SJCRH30 (cell line): ENCODE measurements around the gene MRPL57. TPM values are rescaled to one million over a fixed set of nuclear protein-coding genes. Genes with fewer than 3 reads are reported as not detected.
"Not testable (repeated sequence)": the region's sequence is repeated elsewhere in the genome, so short reads cannot be mapped to it uniquely, and the experiment has no call there.

Source experiments
- DNase-seq, 2 experiments: peaks; one replicate each; pipeline ENCODE4 v3.0.0-alpha.2; 2015 to 2020
- H3K27ac ChIP-seq: fragments of 250-450 bp; sonication (Bioruptor Pico); 2 replicates; pipeline ENCODE4 v1.5.1; 2020; ENCODE audit warnings: mild to moderate bottlenecking, moderate library complexity
- H3K27me3 ChIP-seq: fragments of 250-450 bp; sonication (Bioruptor Pico); 2 replicates; pipeline ENCODE4 v1.5.1; 2020; ENCODE audit warnings: mild to moderate bottlenecking, moderate library complexity
- H3K36me3 ChIP-seq: fragments of 250-450 bp; sonication (Bioruptor Pico); 2 replicates; pipeline ENCODE4 v1.5.1; 2020; ENCODE audit warnings: mild to moderate bottlenecking, moderate library complexity
- H3K4me1 ChIP-seq: fragments of 250-450 bp; sonication (Bioruptor Pico); 2 replicates; pipeline ENCODE4 v1.5.1; 2020; ENCODE audit warnings: mild to moderate bottlenecking, moderate library complexity
- H3K4me3 ChIP-seq: fragments of 250-450 bp; sonication (Bioruptor Pico); 2 replicates; pipeline ENCODE4 v1.5.1; 2020; ENCODE audit warnings: mild to moderate bottlenecking, moderate library complexity
- H3K9me3 ChIP-seq: fragments of 250-450 bp; sonication (Bioruptor Pico); replicated peaks from 2 replicates; pipeline ENCODE4 v1.5.1; 2020; ENCODE audit warnings: mild to moderate bottlenecking, moderate library complexity
- total RNA-seq: library from RNA; depleted of rRNA; stranded (reverse); fragments of >200 nt; shearing (Covaris generic); gene quantifications from 2 replicates; pipeline ENCODE4 v1.2.3, GENCODE V29; 2014

MRPL57 gene
- total RNA-seq, 1 experiment from 2014 or later: 37.7 TPM

DNA sequence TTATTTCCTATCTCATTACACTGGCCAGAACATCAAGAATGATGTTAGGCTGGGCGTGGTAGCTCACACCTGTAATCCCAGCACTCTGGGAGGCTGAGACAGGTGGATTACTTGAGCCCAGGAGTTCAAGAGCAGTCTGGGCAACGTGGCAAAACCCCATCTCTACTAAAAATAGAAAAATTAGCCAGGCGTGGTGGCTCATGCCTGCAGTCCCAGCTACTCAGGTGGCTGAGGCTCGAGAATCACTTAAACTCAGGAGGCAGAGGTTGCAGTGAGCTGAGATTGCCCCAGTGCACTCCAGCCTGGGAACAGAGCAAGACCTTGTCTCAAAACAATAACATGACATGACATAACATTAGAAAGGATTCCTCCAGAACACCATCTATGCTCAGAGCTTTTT is 10.9 kb upstream of the MRPL57 start:
- not testable (repeated sequence) for H3K4me3 ChIP-seq

GRCh38 chr13:21171420-21171819 is 5.0 kb upstream of the MRPL57 start:
- Histone ChIP-seq H3K9me3 (no peaks in the 10 kb centered on the region), H3K27me3 (no peaks in the 10 kb centered on the region), H3K36me3 (peaks cover 51% of the 10 kb centered on the region), H3K4me3 (no peak overlapping the region), H3K4me1 (peaks cover 16% of the 10 kb centered on the region), H3K27ac (no peak overlapping the region)
- no peak for DNase-seq

More for the DNA sequence above, 10.9 kb upstream of the MRPL57 start:
- peaks cover 72% of the 10 kb centered on the region for H3K36me3 ChIP-seq
- H3K27ac ChIP-seq, H3K27me3 ChIP-seq, DNase-seq, H3K4me1 ChIP-seq, H3K9me3 ChIP-seq: not testable (repeated sequence)

DNA sequence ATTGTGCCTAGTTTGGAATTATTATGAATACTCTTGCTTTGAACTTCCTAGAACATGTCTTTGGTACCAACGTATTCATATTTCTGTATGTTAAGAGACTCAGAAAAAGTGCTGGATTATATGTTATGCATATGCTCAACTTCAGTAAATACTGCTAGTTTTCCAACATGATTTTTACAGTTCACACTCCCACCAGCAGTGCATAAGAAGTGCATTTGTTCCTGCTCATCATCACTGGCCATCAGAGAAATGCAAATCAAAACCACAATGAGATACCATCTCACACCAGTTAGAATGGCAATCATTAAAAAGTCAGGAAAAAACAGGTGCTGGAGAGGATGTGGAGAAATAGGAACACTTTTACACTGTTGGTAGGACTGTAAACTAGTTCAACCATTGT is 2.7 kb upstream of the MRPL57 start:
- DNase-seq: peak; percentile 60 to 84
- not testable (repeated sequence) for H3K9me3 ChIP-seq, H3K27me3 ChIP-seq, H3K4me3 ChIP-seq
- H3K27ac ChIP-seq: peak overlapping the region; percentile 70
- H3K4me1 ChIP-seq: peaks cover 16% of the 10 kb centered on the region
- H3K36me3 ChIP-seq: peaks cover 34% of the 10 kb centered on the region

DNA sequence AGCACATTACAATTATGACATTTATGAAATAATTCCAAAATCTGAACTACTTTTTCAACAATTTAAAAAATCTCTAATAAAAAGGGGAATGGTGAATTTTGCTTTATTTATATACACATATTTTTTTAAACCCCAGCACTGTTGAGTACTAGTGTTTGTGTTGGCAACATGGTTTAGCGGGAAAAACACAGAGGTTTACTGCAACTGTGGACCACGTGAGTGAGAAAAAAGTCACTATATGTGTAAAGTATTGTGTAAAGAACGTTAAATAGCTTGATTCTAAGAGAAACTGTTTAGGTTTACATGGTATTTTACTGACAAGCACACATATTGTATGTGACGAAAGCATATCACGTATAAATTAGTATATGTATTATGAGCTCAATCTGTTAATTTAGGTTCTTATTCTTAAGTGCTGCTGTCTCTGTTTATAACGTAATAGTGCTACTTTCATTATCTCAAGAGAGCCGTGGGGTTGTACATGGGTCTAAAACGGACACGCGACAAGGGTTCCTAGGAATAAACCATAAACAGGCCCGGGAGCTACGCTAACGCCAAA is 723 bp upstream of the MRPL57 start:
- Histone ChIP-seq H3K27me3 (no peaks in the 10 kb centered on the region), H3K9me3 (no peaks in the 10 kb centered on the region), H3K4me3 (peak overlapping the region; percentile 84), H3K27ac (peak overlapping the region; percentile 93), H3K36me3 (peaks cover 19% of the 10 kb centered on the region), H3K4me1 (peaks cover 16% of the 10 kb centered on the region)
- no peak for DNase-seq

GRCh38 chr13:21176982-21177284 is 475 bp downstream of the MRPL57 start:
- no peak for DNase-seq

GRCh38 chr13:21181671-21182070 is 5.2 kb downstream of the MRPL57 start:
- H3K4me3 ChIP-seq: no peak overlapping the region
- DNase-seq: no peak
- H3K9me3 ChIP-seq: no peaks in the 10 kb centered on the region; the same call in 1 of the 2 replicates
- no peaks in the 10 kb centered on the region for H3K27me3 ChIP-seq
- H3K27ac ChIP-seq: no peak overlapping the region
- H3K36me3 ChIP-seq: 0 out of 2 replicates have a peak, but pooled peaks cover 2% of the 10 kb centered on the region
- no peaks in the 10 kb centered on the region for H3K4me1 ChIP-seq

More at GRCh38 chr13:21176982-21177284, 475 bp downstream of the MRPL57 start:
- Histone ChIP-seq H3K4me3 (peak overlapping the region; percentile 84), H3K36me3 (peaks cover 9% of the 10 kb centered on the region), H3K9me3 (no peaks in the 10 kb centered on the region), H3K4me1 (peaks cover 16% of the 10 kb centered on the region), H3K27ac (peak overlapping the region; percentile 93), H3K27me3 (no peaks in the 10 kb centered on the region)

DNA sequence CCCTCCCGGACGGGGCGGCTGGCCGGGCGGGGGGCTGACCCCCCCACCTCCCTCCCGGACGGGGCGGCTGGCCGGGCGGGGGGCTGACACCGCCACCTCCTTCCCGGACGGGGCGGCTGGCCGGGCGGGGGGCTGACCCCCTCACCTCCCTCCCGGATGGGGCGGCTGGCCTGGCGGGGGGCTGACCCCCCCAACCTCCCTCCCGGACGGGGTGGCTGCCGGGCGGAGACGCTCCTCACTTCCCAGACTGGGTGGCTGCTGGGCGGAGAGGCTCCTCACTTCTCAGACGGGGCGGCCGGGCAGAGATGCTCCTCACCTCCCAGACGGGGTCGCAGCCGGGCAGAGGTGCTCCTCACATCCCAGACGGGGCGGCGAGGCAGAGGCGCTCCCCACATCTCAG is 10.0 kb downstream of the MRPL57 start:
- not testable (repeated sequence) for H3K27me3 ChIP-seq, DNase-seq, H3K9me3 ChIP-seq, H3K36me3 ChIP-seq, H3K4me3 ChIP-seq, H3K27ac ChIP-seq, H3K4me1 ChIP-seq

GRCh38 chr13:21194756-21195155 is 18.3 kb downstream of the MRPL57 start:
- DNase-seq: not testable (repeated sequence)

DNA sequence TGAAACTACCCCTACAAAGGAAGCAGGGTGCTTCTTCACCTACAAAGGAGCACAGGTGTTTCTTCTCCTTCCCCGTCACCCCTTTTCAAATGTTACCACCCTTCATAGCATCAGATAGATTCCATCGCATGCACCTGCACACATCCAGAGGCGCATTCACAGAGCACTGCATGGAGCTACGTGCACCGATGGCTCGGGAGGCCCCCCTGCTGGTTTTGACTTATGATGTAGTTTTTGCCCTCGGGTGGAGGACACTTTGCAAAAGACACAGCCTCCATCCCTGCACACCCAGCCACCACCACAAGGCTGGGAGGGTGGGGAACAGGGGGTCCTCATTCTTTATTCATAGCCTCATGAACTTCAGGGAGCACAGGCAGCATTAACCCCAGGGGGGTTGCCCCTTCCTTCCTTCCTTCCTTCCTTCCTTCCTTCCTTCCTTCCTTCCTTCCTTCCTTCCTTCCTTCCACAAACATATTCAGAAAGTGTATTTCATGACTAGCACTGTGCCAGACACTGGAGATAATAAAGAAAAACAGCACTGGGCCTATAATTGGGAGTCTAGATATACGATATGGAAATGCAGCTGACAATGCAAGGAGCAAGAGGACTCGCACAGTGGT is 21.3 kb downstream of the MRPL57 start:
- not testable (repeated sequence) for DNase-seq, H3K4me3 ChIP-seq, H3K4me1 ChIP-seq, H3K27ac ChIP-seq, H3K36me3 ChIP-seq, H3K27me3 ChIP-seq, H3K9me3 ChIP-seq

More at GRCh38 chr13:21194756-21195155, 18.3 kb downstream of the MRPL57 start:
- not testable (repeated sequence) for H3K27ac ChIP-seq, H3K4me3 ChIP-seq, H3K4me1 ChIP-seq, H3K27me3 ChIP-seq, H3K36me3 ChIP-seq, H3K9me3 ChIP-seq

DNA sequence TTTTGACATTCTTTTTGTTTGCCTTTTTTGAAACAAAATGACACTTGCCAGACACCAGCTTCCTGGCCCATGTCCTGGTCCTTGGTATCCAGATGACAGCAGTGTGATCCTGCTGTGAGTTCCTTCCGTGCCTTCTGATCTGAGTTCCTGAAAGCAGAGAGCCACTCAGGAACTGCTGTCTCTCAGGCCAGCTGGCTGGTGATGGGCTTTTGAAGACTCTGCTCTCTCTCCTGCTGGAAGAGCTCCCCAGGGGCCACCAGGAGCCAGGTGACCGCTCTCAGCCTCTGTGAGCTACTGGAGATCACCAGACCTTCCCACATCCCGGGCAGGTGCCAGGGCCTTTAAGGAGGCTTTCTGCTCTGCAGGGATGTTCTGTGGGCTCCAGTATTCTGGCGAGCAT is 21.9 kb downstream of the MRPL57 start:
- H3K27ac ChIP-seq: not testable (repeated sequence)

DNA sequence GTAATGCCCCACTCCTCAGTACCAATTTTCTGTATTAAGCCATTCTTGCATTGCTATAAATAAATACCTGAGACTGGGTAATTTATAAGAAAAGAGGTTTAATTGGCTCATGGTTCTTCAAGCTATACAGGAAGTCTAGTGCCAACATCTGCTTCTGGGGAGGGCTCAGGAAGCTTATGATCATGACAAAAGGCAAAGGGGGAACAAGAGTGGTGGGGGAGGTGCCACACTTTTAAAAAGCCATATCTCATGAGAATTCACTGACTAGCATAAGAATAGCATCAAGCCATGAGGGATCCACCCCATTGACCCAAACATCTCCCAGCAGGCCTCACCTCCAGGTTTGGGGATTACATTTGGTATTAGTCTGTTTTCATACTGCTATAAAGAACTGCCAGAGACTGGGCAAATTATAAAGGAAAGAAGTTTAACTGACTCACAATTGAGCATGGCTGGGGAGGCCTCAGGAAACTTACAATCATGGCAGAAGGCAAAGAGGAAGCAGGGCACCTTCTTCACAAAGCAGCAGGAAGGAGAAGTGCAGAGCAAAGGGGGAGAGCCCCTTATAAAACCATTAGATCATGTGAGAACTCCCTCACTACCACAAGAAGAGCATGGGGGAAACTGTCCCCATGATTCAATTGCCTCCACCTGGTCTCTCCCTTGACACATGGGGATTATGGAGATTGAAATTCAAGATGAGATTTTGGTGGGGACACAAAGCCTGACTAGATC is 25.2 kb downstream of the MRPL57 start:
- DNase-seq, H3K4me3 ChIP-seq, H3K27ac ChIP-seq, H3K36me3 ChIP-seq, H3K4me1 ChIP-seq, H3K27me3 ChIP-seq, H3K9me3 ChIP-seq: not testable (repeated sequence)

More for the DNA sequence above, 21.9 kb downstream of the MRPL57 start:
- not testable (repeated sequence) for H3K4me3 ChIP-seq, DNase-seq, H3K4me1 ChIP-seq, H3K36me3 ChIP-seq, H3K9me3 ChIP-seq, H3K27me3 ChIP-seq

DNA sequence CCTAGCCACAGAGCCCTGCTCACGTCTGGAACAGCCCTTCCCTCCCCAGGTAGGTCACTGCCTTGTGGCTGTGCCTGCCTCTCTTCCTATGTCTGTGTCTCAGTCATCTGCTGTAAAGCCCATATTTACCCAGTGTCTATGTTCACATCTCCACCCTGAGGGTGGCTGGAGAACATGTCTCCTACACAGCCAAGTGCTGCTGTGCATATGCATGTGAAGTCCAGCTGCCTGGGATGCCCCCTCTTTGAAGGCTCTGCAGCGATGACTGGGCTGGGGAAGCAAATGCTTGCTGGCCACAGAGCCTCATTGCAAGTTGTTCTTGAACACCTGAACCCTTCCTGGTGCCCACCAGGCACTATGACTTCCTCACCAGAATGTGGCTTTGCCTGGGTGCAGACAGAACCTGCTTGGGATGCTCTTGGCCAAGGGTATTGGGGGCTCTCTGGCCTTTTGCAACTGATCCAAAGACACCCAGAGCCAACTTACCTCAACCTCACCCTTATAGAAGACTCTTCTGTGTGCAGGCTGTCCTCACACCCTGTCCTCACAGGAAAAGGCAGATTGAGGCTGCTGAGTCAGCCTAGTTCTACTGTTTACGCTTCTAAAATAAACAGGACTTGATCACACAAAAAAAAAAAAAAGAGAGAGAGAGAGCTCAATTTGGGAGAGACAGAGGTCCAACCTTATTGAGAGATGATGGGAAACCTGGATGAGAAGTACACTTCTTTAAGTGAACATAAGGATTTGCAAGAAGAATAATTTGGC is 26.5 kb downstream of the MRPL57 start:
- H3K4me3 ChIP-seq: no peak overlapping the region
- H3K9me3 ChIP-seq: no peaks in the 10 kb centered on the region; the same call in 1 of the 2 replicates
- H3K27me3 ChIP-seq: no peaks in the 10 kb centered on the region
- no peaks in the 10 kb centered on the region for H3K4me1 ChIP-seq
- no peaks in the 10 kb centered on the region for H3K36me3 ChIP-seq
- H3K27ac ChIP-seq: no peak overlapping the region
- no peak for DNase-seq

DNA sequence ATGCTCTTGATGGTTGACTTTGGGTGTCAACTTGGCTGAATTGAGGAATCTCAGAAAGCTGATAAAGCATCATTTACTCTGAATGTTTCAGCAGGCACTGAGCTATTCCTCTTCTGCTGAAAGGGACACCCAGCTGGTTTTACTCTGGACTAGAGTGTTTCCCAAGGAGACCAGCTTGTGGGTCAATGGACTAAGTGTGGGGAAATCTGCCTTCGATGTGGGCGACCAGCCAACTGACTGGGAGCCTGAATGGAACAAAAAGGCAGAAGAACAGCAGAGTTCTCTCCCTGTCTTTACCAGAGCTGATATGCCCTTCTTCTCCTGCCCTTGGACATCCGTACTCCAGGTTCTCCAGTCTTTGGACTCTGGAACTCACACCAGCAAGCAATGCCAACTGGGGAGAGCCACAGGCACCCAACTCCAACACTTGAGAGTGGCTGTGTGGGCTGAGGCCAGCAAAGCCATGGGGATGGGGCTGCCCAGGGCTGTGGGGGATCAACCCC is 32.2 kb downstream of the MRPL57 start:
- H3K9me3 ChIP-seq: no peaks in the 10 kb centered on the region; the same call in 1 of the 2 replicates
- no peaks in the 10 kb centered on the region for H3K4me1 ChIP-seq
- DNase-seq: no peak
- no peaks in the 10 kb centered on the region for H3K36me3 ChIP-seq
- H3K27me3 ChIP-seq: no peaks in the 10 kb centered on the region
- H3K4me3 ChIP-seq: no peak overlapping the region
- H3K27ac ChIP-seq: no peak overlapping the region

GRCh38 chr13:21212138-21212775 is 35.8 kb downstream of the MRPL57 start:
- no peak overlapping the region for H3K4me3 ChIP-seq
- H3K9me3 ChIP-seq: no peaks in the 10 kb centered on the region
- no peaks in the 10 kb centered on the region for H3K36me3 ChIP-seq
- no peak overlapping the region for H3K27ac ChIP-seq
- DNase-seq: no peak
- H3K27me3 ChIP-seq: no peaks in the 10 kb centered on the region
- no peaks in the 10 kb centered on the region for H3K4me1 ChIP-seq
